HAP-1 (cell line): Measurements from ENCODE around the gene AOPEP.

ENCODE experiments used
- DNase-seq, 2 experiments: peaks; one replicate each; pipeline ENCODE4 v3.0.0-alpha.2; 2016 to 2020; ENCODE audit warnings: low spot score in 2 of 2
- H3K27me3 ChIP-seq: fragments of 250-450 bp; sonication (Bioruptor Pico); 2 replicates; pipeline ENCODE4 v1.5.1; 2020; ENCODE audit warnings: low read depth, mild to moderate bottlenecking, moderate library complexity
- H3K36me3 ChIP-seq: fragments of 250-450 bp; sonication (Bioruptor Pico); replicated peaks from 2 replicates; pipeline ENCODE4 v1.5.1; 2020; ENCODE audit warnings: mild to moderate bottlenecking
- H3K4me1 ChIP-seq: fragments of 250-450 bp; sonication (Bioruptor Pico); 2 replicates; pipeline ENCODE4 v1.5.1; 2020; ENCODE audit warnings: mild to moderate bottlenecking
- H3K4me3 ChIP-seq: fragments of 250-450 bp; sonication (Bioruptor Pico); 2 replicates; pipeline ENCODE4 v1.5.1; 2020; ENCODE audit warnings: mild to moderate bottlenecking, moderate library complexity
- H3K9me3 ChIP-seq: fragments of 250-450 bp; sonication (Bioruptor Pico); 2 replicates; pipeline ENCODE4 v1.5.1; 2020; ENCODE audit warnings: mild to moderate bottlenecking, moderate library complexity
- in situ Hi-C: fragments of 300-500 bp; cut with MboI; formaldehyde crosslinking; loops from 3 replicates; pipeline ENCODE4 v1.14.3; 2020; ENCODE audit warnings: low sequenced_read_pairs, inconsistent platforms, mixed read lengths

The AOPEP gene

DNA sequence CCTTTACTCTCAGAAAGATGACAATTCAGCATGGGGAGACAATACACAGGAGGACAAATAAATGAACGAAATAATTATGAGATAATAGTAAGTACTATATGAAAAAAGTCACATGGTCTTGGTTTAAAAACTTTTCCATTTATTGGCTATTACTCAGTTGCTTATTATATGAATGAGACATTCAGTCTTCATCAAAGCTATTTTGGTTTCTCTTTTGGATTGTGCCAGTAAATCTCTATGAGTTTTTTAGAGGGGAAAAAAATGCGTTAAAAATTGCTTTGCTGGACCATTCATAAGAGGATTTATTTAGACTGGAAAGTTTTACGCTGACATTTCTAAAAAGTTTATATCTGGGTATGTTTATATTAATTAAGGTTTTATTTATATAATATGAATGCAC, 137.7 kb downstream of the AOPEP start:
- no peak for DNase-seq
- peaks cover 42% of the 10 kb centered on the region for H3K4me1 ChIP-seq
- H3K9me3 ChIP-seq = no peaks in the 10 kb centered on the region
- no peaks in the 10 kb centered on the region for H3K36me3 ChIP-seq
- H3K4me3 ChIP-seq = no peak overlapping the region
- no peaks in the 10 kb centered on the region for H3K27me3 ChIP-seq
- in situ Hi-C loops = no loop called here

DNA sequence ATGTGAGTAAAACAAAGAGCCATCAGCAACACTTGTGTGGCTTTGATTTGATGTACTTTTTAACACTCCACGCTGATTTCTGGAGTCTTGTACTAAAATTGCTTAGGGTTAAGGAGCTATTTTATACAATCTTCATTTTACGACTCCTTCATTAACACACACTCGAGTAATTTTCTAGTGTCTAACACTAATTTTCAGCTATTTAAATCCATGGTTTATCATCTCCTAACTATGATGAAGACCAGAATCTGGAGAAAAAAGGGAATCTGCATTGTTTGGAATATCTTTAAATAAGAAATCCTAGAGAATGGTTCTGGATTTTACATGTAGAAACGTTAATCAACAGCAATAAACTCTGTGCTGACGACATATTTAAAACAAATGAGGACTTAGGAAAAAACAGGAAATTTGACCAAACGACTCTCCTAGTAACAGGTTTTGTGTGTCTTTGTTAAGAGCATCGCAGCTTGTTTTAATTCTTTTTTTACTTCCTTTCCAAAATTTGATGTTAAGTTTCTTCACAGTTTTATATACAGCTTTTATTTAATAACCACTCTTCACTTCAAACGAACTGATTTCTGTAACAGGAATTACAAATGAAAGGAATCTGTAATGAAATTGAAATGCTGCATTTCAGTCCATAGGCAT, 138.5 kb downstream of the AOPEP start:
- no peak for DNase-seq
- Histone ChIP-seq H3K4me1 (peaks cover 42% of the 10 kb centered on the region), H3K9me3 (no peaks in the 10 kb centered on the region), H3K36me3 (no peaks in the 10 kb centered on the region), H3K4me3 (no peak overlapping the region), H3K27me3 (no peaks in the 10 kb centered on the region)
- in situ Hi-C loops = no loop called here

DNA sequence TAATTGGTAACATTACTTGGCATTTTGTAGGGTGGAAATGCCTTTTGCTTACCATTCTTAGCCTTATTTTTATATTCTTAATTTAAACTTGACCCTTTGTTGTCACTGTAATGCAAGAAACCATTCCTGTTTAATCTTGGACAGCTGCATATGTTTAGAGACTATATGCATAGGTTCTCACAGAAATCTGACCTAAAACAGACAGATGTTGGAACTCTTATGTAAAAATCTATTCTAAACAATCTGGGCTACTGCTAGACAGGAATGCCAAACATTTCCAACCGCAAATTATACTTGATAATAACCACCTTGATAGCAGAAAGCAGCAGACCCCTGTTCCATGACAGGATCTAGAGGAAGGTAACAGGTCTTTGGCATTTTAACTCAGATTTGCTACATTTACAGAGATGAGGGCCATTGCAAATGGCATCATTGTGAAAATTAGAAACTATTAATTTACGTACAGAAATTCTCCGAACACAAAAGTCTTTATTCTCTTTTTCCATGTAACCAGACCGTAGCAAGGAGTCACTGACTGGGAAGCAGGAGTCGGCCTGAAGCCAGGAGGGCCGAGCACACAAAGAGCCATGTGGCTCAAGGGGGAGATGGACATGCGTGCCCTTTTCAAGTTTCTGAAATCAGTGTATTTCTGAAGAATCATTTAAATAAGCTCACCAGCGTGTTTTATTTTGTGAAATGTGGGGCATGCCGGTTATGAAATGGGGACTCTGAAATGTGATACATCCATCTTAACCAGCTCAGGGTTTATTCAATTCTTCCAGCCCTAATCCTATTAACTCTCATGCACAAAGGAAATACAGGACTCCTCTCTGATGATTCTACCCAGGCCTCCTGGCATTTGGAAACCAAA, 139.3 kb downstream of the AOPEP start:
- in situ Hi-C loops = no loop called here
- peaks cover 47% of the 10 kb centered on the region for H3K4me1 ChIP-seq
- peak; percentile 69 to 97 for DNase-seq
- no peaks in the 10 kb centered on the region for H3K36me3 ChIP-seq
- no peaks in the 10 kb centered on the region for H3K9me3 ChIP-seq
- H3K4me3 ChIP-seq = no peak overlapping the region
- H3K27me3 ChIP-seq = no peaks in the 10 kb centered on the region

DNA sequence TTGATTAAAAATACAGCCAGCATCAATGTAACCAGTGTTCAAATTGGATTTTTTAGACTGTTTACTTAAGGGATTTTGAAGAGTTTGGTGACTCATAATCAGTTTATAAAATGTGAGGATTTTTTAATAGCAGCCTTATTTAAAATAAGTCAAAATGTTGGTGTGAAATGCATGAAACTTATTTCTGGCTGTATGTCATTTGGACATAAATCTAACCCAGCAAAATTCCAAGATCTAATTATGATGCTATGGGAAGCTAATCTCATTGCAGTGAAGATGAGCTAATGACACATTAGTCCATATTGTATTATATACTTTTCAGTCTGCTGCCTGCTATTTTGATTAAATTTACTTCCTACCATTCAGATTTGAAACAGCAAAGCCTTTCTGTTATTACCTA, 140.3 kb downstream of the AOPEP start:
- Histone ChIP-seq H3K4me3 (no peak overlapping the region), H3K27me3 (no peaks in the 10 kb centered on the region), H3K4me1 (peaks cover 47% of the 10 kb centered on the region), H3K36me3 (no peaks in the 10 kb centered on the region), H3K9me3 (no peaks in the 10 kb centered on the region)
- no peak for DNase-seq
- in situ Hi-C loops = no loop called here

DNA sequence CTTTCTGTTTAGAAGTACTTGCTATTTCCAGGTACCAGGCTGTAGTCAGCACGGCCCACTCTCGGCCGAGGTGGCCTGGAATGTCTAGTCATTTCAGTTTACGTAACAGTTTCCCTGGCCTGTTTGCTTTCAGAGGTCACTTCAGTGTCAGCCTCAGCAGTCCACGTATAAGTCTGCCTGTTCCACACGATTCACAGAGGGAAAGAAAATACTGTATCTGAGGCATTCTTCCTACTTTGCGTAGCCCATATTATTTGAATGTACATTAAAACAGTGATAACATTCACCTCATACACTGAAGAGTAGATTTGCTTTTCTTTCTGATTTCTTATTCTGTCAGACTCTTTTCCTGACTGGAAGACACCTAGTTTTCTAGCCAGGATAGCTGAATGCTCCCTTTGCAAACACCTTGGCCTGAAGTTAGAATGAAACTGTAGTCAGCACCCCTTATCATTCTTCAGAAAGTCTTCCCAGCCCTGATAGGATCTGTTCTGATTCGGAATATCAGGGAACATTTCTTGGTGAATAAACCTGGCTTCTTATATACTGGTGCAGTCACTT, 140.9 kb downstream of the AOPEP start:
- DNase-seq = peak; percentile 33 to 50
- Histone ChIP-seq H3K9me3 (no peaks in the 10 kb centered on the region), H3K27me3 (no peaks in the 10 kb centered on the region), H3K4me3 (no peak overlapping the region), H3K36me3 (no peaks in the 10 kb centered on the region), H3K4me1 (peaks cover 47% of the 10 kb centered on the region)
- in situ Hi-C loops = no loop called here

DNA sequence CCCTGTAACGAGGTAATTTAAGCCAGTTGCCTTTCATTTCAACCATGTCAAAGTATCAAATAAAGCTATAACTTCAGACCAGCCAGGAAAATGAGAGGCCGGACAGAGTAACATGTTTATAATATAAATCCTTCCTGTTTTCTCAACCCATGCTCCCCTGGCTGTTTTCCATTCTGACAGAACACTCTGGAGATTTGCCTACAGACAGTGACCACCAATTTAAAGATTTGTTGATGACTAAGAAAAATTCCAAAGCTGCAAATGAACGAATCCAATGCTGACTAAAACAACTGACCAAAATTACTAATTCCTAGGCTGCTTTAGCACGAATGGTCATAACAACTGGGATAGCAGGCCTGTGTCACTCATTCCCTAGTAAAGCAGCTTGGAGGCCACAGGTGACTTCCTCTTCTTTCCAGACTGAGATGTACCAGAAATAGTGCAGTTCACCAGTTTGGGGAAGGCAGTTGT, 141.4 kb downstream of the AOPEP start:
- in situ Hi-C loops = no loop called here
- no peak overlapping the region for H3K4me3 ChIP-seq
- peaks cover 47% of the 10 kb centered on the region for H3K4me1 ChIP-seq
- no peaks in the 10 kb centered on the region for H3K9me3 ChIP-seq
- no peaks in the 10 kb centered on the region for H3K36me3 ChIP-seq
- no peaks in the 10 kb centered on the region for H3K27me3 ChIP-seq
- DNase-seq = no peak

DNA sequence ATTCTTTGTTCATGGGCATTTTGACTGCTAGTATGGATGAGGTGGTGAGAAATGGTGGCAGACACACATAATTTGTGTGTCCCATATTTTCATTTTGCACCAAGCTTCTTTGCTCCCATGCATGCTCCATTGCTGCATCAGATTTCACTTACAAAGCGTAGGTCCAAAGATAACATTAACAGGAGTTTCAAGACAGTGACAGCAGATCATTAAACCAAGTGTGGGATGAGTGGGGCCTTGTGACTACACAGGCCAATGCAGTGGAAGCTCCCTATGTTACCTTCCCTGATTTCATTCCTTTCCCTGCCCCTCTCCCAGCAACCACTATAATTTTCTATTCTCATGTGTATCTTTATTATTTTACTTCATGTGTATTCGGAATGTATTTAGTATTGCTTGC, 142.0 kb downstream of the AOPEP start:
- Histone ChIP-seq H3K4me1 (peaks cover 47% of the 10 kb centered on the region), H3K4me3 (no peak overlapping the region), H3K36me3 (no peaks in the 10 kb centered on the region), H3K27me3 (no peaks in the 10 kb centered on the region), H3K9me3 (no peaks in the 10 kb centered on the region)
- in situ Hi-C loops = no loop called here
- DNase-seq = no peak

DNA sequence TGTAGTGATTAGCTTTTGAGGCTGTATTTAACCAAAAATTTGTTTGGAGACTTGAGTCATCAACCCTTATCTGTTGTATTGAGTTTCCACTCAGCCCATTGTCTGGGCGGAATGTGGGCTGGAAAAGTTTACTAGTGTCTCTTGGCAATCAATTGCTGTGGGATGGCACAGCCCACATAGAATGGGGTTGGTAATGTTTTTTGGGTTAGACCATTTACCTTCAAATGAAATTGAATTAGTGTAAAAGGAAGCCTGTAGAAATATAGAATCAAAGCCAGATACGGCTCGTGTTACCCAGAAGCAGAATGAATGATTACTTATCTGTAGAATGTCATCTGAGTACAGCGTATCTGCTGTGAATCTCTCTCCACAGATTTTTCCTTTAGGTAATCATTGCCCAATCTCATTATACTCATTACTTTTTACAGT, 142.9 kb downstream of the AOPEP start:
- in situ Hi-C loops = no loop called here
- no peak for DNase-seq
- H3K36me3 ChIP-seq = no peaks in the 10 kb centered on the region
- no peak overlapping the region for H3K4me3 ChIP-seq
- peaks cover 41% of the 10 kb centered on the region for H3K4me1 ChIP-seq
- no peaks in the 10 kb centered on the region for H3K9me3 ChIP-seq
- no peaks in the 10 kb centered on the region for H3K27me3 ChIP-seq

DNA sequence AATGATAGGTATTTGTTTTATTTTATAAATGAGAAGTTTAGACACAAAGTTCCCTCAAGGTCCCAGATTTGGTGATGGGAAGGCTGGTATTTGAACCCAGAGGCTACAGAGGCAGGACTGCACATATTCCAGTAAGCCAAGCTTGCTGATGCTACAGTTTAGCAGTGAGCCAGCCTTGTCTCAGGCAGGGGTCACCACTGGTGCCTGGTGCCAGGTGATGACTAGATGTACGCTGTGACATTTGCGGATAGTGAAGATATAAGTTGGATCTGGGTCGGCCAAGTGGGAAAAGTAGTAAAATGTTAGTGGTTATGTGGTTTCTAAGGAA, 143.9 kb downstream of the AOPEP start:
- no peak for DNase-seq
- Histone ChIP-seq H3K27me3 (no peaks in the 10 kb centered on the region), H3K4me3 (no peak overlapping the region), H3K9me3 (no peaks in the 10 kb centered on the region), H3K36me3 (no peaks in the 10 kb centered on the region), H3K4me1 (peaks cover 31% of the 10 kb centered on the region)
- in situ Hi-C loops = no loop called here

DNA sequence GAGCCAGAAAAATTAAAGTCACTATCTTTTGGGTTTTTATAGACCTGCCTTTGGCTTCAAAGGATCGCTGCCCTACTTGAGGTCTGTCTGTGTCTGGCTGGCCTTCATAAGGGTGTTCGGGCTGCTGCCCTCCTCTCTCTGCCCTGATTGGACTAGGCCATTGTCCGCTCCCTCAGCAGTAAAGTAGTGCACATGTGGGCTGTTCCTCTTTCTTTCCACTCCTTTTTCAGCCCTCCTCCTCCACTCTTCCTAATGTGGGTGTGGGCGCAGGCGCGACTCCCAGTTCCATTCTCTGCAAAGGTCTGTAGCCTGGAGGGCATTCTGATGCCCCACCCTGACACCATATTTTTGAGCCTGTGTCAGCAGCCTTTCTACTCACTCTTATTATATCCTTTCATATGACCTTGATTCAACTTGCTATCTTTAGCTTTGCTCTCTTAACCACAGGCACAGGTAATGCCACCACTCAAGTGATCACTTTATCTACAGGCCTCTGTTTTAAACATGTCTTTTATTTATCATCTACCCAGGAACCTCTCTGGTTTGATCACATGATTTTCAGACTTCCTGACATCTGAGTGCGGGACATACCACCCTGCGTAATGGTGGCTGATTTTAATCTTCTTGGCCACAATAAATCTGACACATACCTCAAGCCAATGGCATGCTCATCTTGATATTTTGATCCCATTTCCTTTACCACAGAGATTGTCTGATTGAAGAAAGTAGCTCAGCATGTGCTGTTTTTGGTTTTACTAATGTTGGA, 144.5 kb downstream of the AOPEP start:
- Histone ChIP-seq H3K36me3 (no peaks in the 10 kb centered on the region), H3K9me3 (no peaks in the 10 kb centered on the region), H3K4me1 (peaks cover 28% of the 10 kb centered on the region), H3K4me3 (no peak overlapping the region), H3K27me3 (no peaks in the 10 kb centered on the region)
- DNase-seq = peak; percentile 46 to 71
- in situ Hi-C loops = no loop called here

DNA sequence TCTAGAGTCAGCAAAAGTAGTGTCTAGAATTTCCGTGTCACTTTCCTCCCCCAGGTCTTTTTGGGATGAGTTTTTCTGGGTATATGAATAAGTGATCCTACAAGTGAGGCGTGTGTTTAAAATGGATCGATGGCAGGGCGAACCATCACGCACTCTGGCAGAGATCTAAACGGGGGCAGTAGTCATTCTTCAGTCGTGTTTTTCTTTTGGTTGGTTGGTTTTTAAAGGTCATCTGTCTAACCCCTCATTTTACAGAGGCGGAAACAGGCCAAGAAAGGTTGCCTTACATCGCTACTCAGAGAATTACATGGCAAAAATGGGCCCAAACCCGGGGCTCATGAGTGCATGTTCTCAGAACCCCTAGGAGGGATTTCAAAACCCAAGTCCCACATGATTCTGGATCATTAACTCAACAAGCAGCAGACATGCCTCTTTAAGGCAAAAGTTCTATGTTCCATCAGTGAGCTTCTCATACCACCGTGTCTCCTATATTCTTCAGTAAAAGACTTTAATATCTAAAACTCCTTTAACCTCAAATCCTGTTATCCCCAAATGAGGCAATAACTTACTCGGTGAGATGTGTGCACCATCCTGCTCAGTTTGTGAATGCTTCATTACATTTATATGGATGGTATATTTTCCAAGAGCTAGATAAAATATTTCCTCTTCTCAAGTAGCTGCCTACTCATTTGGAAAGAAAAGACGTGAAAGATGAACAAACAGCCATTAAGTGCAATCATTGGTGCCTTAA, 145.8 kb downstream of the AOPEP start:
- no peak overlapping the region for H3K4me3 ChIP-seq
- H3K4me1 ChIP-seq = peaks cover 18% of the 10 kb centered on the region
- in situ Hi-C loops = no loop called here
- no peaks in the 10 kb centered on the region for H3K9me3 ChIP-seq
- DNase-seq = no peak
- H3K27me3 ChIP-seq = no peaks in the 10 kb centered on the region
- no peaks in the 10 kb centered on the region for H3K36me3 ChIP-seq

DNA sequence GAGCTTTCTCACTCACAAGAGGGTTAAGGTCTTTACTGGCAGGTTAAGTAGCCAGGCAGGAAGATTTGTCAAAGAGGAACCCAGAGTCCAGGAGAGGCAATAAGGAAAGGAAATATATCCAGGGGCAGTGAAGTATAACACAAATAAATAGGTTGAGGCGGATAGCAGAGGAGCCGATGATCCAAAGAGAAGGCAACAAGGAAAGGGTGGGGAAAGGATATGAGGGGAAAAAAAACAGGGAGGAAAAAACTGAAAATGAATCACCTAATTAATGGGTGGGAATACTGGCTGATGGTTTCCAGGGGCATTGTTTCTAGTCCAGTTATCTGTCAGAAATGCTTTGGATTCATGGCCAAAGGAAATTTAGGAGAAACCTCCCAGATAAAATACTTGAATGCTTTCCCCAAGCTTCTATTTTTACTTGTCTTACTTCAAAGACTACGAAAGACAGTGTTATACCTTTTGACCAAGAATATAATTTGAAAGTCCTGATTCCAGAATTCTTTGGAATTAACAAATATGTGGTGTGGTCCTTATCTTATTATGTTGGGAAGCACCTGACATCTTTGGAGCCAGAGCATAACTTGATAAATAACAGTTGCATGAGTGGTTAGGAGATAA, 146.5 kb downstream of the AOPEP start:
- H3K27me3 ChIP-seq = no peaks in the 10 kb centered on the region
- H3K4me3 ChIP-seq = no peak overlapping the region
- in situ Hi-C loops = no loop called here
- no peaks in the 10 kb centered on the region for H3K9me3 ChIP-seq
- DNase-seq = no peak
- H3K36me3 ChIP-seq = no peaks in the 10 kb centered on the region
- H3K4me1 ChIP-seq = peaks cover 10% of the 10 kb centered on the region

DNA sequence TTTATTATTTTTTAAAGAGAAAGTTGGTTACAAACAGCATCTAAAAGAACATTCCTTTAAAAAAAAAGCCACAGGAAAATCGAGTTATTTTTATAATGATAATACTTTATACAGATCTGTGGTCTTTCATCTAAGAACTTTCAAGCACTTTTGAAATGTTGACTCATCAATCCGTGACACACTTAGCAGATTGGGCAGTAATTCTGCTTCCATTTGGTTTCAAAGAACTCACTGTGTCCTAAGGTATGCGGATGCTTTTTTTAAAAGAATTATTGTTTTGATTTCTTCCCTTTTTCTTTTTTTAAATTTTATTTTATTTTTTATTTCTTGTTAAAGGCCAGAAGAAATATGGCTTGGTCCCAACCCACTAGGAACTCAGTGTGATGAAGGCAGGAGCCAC, 147.8 kb downstream of the AOPEP start:
- peaks cover 5% of the 10 kb centered on the region for H3K4me1 ChIP-seq
- H3K9me3 ChIP-seq = no peaks in the 10 kb centered on the region

More for the DNA sequence above, 147.8 kb downstream of the AOPEP start:
- in situ Hi-C loops = no loop called here
- no peaks in the 10 kb centered on the region for H3K27me3 ChIP-seq
- H3K36me3 ChIP-seq = no peaks in the 10 kb centered on the region
- H3K4me3 ChIP-seq = no peak overlapping the region
- DNase-seq = no peak
